HFFc6 (cell line): Measurements from ENCODE around the gene FMNL3. TPM values are rescaled to one million over a fixed set of nuclear protein-coding genes. Genes with fewer than 3 reads are reported as not detected.
A peak's percentile ranks its signal among the peaks of the same experiment; 100 is the strongest.

ENCODE experiments used
- DNase-seq: peaks from one replicate; pipeline ENCODE4 v3.0.0-alpha.2; 2018
- H3K27ac Mint-ChIP-seq: 2 replicates; pipeline ENCODE4 v1.8.0; 2020; ENCODE audit warnings: mild to moderate bottlenecking, mixed read lengths
- H3K27me3 Mint-ChIP-seq: 2 replicates; pipeline ENCODE4 v1.8.0; 2021; ENCODE audit warnings: mild to moderate bottlenecking, moderate library complexity, mixed read lengths; ENCODE audit not compliant: insufficient read depth
- H3K36me3 Mint-ChIP-seq: 2 replicates; pipeline ENCODE4 v1.8.0; 2021; ENCODE audit warnings: low read depth, mixed read lengths
- H3K4me1 Mint-ChIP-seq: 2 replicates; pipeline ENCODE4 v1.8.0; 2020; ENCODE audit warnings: low read depth, mixed read lengths
- H3K4me3 Mint-ChIP-seq: 2 replicates; pipeline ENCODE4 v1.8.0; 2020; ENCODE audit warnings: mild to moderate bottlenecking, moderate library complexity, mixed read lengths
- H3K9me3 Mint-ChIP-seq: 2 replicates; pipeline ENCODE4 v1.8.0; 2020; ENCODE audit warnings: mild to moderate bottlenecking, mixed read lengths
- long read RNA-seq: library from polyadenylated mRNA; unstranded; transcript quantifications from one replicate; pipeline ENCODE4 v2.0.0, GENCODE V29; 2019
- total RNA-seq, 6 experiments: library from RNA; stranded (reverse); fragmentation: NEBNext Ultra II Directional; extraction: Animal tissue kit (Norgen Biotek cat#: 25700); gene quantifications; 2 replicates in 1 of 6; 3 replicates in 5 of 6; pipeline ENCODE4 v1.2.3, GENCODE V29; 2021
- TF ChIP-seq, protein P1 (sequence below): fragments of 200-600 bp; sonication (generic); IDR thresholded peaks from 2 replicates; pipeline ENCODE4 v1.5.0; 2021; ENCODE audit warnings: antibody characterized with exemption, mild to moderate bottlenecking

Gene FMNL3
- 10 to 100 TPM; 15.8 to 21.8 (median 19.5) TPM for total RNA-seq
- long read RNA-seq, partial matches to known transcripts, result 2 of 3 reads
- long read RNA-seq, other reads (novel, unspliced or antisense), result 1 of 3 reads

DNA sequence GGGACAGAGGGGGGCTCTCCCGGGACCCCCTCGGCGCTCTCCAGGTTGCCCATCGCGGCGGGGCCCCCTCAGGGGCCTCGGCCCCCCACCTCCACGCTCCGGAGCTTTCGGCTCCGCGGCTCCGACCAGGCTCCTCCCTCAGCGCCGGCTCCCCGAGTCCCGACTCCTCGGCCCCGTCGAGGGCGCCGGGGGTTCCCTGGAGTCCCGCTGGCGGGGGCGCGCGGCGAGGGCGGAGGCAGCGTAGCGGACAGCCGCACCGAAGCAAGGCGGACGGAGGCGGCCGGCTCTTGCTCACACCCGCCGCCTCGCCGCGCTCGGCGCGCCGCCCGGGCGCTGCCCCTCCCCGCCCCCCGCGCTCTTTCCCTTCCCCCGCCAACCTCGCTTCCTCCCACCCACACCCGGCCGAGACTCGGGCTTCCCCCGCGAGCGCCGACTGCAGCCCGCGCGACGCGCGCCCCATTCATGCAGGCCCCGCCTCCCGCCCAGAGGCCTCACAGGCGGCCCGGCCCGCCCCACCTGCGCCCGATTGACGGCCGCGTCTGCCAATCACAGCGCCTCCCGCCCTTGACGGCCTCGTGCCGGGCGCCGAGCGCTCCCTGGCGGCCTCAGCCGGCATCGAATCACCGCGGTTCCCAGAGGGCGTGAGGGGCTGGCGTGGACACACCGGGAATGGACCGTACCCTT is at the start of gene FMNL3:
Gene FMNL3 (minus strand): TSS at position 278 of the 684 bp plus-strand sequence. CDS start 225 bp downstream, at position 53.
- Mint-ChIP-seq H3K27me3 (peaks cover 13% of the 10 kb centered on the region), H3K36me3 (no peaks in the 10 kb centered on the region), H3K4me1 (peaks cover 46% of the 10 kb centered on the region), H3K9me3 (no peaks in the 10 kb centered on the region), H3K4me3 (peak within 1 kb of the TSS; percentile 93), H3K27ac (peak within 1 kb of the TSS; percentile 76)
- TF ChIP-seq, protein P1, sequence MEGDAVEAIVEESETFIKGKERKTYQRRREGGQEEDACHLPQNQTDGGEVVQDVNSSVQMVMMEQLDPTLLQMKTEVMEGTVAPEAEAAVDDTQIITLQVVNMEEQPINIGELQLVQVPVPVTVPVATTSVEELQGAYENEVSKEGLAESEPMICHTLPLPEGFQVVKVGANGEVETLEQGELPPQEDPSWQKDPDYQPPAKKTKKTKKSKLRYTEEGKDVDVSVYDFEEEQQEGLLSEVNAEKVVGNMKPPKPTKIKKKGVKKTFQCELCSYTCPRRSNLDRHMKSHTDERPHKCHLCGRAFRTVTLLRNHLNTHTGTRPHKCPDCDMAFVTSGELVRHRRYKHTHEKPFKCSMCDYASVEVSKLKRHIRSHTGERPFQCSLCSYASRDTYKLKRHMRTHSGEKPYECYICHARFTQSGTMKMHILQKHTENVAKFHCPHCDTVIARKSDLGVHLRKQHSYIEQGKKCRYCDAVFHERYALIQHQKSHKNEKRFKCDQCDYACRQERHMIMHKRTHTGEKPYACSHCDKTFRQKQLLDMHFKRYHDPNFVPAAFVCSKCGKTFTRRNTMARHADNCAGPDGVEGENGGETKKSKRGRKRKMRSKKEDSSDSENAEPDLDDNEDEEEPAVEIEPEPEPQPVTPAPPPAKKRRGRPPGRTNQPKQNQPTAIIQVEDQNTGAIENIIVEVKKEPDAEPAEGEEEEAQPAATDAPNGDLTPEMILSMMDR, result peak; percentile 97
- peak; percentile 96 for DNase-seq

GRCh38 chr12:49750996-49751393 is 43.8 kb upstream of the FMNL3 start:
- TF ChIP-seq, protein P1, result no peak
- H3K9me3 Mint-ChIP-seq, result no peaks in the 10 kb centered on the region
- peak overlapping the region; percentile 74 for H3K27ac Mint-ChIP-seq
- H3K36me3 Mint-ChIP-seq, result peaks cover 35% of the 10 kb centered on the region
- peaks cover 4% of the 10 kb centered on the region; the same call in 1 of the 2 replicates for H3K27me3 Mint-ChIP-seq
- peaks cover 59% of the 10 kb centered on the region for H3K4me1 Mint-ChIP-seq
- no peak for DNase-seq
- H3K4me3 Mint-ChIP-seq, result no peak overlapping the region

DNA sequence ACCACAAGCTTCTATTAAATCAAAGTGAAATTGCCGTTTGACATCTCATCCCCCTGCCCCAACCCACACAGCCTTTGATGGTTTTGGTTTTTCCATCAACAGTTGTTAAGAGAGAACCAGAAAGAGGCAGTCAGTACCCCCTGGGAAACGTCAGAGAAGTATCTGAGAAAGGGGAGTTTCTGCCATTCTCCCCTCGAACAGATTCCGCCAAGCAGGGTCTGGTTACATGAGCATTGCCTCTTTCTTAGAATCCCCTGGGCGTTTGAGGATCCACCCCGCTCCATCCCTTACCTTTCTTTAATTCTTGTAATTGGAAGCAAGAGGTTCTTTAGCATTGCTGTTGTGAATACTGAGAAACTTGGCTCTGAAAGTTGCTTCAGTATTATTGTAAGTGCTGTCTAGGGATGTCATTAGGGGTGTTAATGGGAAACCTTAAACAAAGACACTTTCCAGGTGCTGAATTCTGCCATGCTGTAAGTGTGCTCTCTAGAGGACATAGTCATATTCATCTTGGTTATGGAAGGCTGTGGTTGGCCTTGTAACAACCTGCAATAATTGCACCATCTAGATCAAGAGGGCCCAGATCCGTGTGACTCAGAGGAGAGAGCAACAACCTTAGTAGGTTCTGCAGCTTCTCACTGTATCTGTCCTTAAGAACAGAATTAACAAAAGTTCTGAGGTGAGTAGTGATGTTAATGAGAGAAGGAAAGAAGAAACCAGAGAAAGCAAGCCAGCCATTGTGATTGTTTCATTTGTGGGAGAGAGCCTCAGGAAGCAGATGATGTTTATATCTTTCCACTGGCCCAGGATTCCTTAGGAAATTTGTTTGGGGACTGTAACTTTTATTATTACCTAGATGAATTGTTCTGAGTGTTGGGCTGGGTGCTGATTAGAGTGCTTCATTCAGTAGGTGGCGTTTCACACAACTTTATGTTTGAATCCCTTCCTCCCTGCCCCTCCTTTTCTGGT is 43.1 kb upstream of the FMNL3 start:
- Mint-ChIP-seq H3K36me3 (peaks cover 32% of the 10 kb centered on the region), H3K27ac (peak overlapping the region; percentile 74), H3K4me3 (no peak overlapping the region), H3K9me3 (no peaks in the 10 kb centered on the region), H3K27me3 (peaks cover 4% of the 10 kb centered on the region; the same call in 1 of the 2 replicates), H3K4me1 (peaks cover 59% of the 10 kb centered on the region)
- TF ChIP-seq, protein P1, result no peak
- peak; percentile 53 for DNase-seq

DNA sequence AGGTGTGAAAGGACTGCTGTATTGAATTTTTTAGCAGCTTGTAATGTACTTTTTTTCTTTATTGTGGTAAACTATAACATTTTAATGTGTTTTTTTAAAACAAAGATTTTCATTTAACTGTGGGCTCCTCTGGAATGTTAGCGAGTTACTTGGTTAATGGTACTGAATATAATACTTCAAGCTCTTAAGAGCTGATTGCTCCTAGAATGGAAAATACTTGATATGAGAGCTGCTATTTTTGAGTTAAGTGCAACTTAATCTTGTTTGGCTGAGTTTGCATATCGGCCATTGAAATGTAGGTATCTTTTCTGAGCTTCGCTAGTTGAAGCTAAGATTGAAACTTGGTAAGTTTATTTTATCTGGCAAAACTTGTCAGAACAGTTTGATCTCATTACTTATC is 41.6 kb upstream of the FMNL3 start:
- Mint-ChIP-seq H3K4me3 (no peak overlapping the region), H3K36me3 (peaks cover 36% of the 10 kb centered on the region), H3K4me1 (peaks cover 68% of the 10 kb centered on the region), H3K27ac (no peak overlapping the region), H3K9me3 (no peaks in the 10 kb centered on the region), H3K27me3 (peaks cover 4% of the 10 kb centered on the region; the same call in 1 of the 2 replicates)
- DNase-seq, result no peak
- TF ChIP-seq, protein P1, result no peak

DNA sequence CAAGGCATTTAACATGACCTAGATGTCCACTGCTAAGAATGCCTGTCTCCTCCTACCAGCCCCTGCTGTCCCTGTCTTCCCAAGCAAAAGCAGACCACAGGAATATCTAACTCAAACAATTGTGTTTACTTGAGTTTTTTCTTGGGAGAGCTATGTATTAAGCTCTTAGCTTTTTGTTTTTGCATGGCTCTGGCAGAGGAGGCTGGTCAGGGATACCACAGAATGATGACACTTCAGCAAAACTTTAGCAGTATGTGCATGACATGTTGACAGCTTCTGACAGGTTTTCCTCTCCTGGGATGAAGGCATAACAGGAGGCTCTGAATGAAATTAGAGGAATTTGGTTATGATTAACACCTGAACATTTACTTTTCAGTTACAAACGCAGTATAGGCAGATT is 41.1 kb upstream of the FMNL3 start:
- no peaks in the 10 kb centered on the region for H3K9me3 Mint-ChIP-seq
- H3K4me1 Mint-ChIP-seq, result peaks cover 68% of the 10 kb centered on the region
- peaks cover 35% of the 10 kb centered on the region for H3K36me3 Mint-ChIP-seq
- TF ChIP-seq, protein P1, result no peak
- peaks cover 4% of the 10 kb centered on the region; the same call in 1 of the 2 replicates for H3K27me3 Mint-ChIP-seq
- H3K27ac Mint-ChIP-seq, result no peak overlapping the region
- no peak overlapping the region for H3K4me3 Mint-ChIP-seq
- DNase-seq, result no peak
